GM21619 (cell line): ENCODE results near the gene ZNF24.

ENCODE experiments used
- ATAC-seq: cut with Tn5 transposase; IDR thresholded peaks from one replicate; pipeline ENCODE4 v1.9.1; 2021; ENCODE audit not compliant: unreplicated experiment

ZNF24 gene

DNA sequence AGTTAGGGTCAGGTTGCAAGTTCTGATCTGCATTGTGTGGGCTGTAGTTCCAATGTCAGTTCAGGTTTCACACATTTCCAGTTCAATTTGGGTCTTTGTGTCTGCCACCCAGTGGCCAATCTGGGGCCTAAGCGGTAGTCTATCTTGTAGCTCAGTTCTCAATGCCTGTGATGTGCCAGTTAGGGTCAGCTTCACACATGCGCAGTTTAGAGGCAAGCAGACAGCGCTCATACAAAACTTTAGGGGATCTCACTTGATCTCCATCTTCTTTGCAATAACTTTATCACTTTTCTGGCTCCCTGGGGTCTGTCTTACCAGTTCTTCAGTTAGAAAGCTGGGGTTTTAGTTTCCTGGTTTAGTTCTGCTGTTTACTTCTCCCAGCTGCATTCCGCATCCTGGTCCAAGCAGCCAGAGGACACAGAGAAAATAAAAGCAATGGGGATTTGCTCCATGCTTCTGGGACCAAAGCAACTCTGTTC lies 11.0 kb upstream of the ZNF24 start:
- ATAC-seq: peak; percentile 99

DNA sequence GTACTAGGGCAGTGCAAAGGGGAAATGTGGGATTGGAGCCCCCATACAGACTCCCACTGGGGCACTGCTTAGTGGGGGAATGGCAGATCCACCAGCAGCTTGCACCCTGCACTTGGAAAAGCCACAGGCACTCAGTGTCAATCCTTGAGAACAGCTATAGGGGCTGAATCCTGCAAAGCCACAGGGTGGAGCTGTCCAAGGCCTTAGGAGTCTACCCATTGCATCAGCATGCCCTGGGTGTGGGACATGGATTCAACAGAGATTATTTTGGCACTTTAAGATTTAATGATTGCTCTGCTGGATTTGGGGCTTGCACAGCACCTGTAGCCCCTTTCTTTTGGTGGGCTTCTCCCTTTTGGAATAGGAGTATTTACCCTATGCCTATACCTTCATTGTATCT lies 8.6 kb upstream of the ZNF24 start:
- no peak for ATAC-seq

DNA sequence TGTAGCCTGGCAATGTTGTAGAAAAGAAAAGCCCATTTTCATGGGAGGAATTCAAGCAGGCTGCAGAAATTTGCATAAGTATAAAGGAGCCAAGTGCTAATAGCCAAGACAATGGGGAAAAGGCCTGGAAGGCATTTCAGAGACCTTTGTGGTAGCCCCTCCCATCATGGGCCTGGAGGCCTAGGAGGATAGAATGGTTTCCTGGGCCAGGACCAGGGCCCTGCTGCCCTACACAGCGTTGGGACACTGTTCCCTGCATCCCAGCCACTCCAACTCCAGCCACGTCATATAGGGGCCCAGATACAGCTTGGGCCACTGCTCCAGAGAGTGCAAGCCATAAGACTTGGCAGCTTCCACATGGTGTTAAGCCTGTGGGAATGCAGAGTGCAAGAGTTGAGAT lies 8.1 kb upstream of the ZNF24 start:
- no peak for ATAC-seq

DNA sequence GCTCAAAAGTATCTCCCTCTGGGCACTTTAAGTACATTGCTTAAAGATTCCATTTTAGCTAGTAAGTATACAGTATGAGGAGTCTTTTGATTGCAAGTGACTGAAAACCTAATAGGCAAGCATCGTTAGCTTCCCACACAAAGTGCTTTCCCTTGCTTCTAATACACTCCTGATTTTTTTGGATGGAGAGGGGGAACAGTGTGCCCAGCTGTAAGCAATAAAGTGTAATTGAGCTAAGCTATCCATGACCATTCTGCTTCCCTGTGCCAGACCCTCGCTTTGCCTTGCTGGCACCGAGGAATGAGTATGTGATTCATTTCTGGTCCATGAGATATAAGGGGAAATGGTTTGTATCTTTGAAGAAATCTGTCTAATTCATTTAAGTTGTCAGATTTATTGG lies 3.8 kb upstream of the ZNF24 start:
- no peak for ATAC-seq

DNA sequence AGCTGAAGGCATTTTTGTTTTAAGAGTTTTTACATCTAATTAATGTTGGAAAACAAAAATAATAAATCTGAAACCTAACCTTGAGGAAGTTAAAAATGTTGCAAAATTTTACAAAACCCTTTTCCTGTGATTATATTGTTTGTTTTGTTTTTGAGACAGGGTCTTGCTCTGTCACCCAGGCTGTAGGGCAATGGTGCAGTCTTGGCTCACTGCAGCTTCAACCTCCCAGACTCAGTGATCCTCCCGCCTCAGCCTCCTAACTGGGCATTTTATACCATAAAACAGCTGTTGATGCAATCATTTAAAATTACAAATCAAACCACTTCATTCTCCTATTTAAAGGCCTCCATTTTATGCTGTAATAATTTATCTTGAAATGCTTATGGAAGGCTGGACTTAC lies 1.7 kb upstream of the ZNF24 start:
- ATAC-seq: no peak

DNA sequence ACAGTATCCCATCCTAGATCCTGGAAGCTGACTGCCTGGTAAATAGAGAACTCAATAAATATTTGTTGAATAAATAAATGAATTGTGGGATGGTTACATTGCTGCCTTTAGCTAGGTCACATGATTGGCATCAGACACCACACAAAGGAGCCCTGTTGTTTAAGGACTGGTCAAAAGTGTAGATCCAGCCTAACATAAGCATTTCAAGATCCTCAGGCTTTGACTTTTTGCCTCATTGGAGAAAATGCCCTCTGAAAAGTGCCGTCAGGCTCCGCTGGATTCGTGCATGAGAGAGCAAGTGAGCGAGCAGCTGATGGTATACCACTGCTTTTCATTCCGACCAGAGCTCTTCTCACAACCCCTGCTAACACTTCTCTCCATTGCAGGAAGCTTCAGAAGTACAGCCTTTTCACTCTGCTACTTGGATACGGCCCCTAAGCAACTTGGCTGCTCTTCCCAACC lies 1.3 kb upstream of the ZNF24 start:
- ATAC-seq: no peak

DNA sequence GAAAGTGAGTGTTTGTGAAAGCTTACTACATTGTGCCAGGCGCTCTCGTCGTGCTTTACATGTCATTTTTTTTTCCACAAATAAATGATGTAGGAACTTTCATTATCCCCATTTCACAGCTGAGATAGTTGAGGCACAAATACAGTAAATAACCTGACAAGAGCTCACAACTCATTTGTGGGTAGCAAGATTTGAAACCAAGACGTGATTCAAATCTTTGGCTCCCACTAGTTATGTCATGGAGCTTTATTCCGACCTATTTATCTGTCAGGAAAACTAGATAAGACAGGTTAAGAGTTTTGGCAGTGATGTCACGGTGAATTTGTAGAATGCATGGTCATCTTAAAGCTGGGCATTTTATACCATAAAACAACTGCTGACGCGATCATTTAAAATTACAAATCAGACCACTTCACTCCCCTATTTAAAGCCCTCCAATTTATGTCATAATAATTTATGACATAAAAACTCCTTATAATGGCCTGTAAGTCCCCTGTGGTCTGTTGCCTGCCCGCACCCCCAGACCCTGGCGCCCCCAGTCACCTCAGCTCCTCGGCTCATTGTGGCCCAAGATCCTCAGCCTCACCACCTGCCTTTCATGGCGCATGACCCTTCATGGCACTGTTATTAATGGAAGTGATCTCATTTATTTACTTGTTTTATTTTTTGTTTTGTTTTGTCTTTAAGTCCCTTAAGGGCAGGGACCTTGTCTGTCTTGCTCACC lies 678 bp upstream of the ZNF24 start:
- ATAC-seq: no peak

DNA sequence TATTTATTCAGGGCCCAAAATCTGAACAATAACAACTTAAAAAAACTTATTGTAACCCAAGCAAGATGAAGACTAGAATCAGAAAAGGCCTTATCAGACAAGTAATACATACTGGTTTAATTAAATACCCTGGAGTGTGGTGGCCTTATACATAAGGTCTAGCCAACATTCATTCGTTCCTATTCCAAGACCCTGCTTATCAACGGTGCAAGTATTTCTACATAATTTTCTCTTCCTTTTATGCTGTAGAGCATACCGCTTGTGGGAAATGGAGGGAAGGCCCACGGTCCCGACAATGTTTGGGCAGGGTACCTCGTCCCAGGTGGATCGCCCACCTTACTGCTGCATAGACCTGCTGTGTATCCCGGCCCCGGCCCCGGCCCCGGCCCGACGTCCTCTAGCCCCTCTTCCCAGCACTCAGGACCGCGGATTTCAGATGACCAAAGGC lies 708 bp downstream of the ZNF24 start:
- no peak for ATAC-seq

DNA sequence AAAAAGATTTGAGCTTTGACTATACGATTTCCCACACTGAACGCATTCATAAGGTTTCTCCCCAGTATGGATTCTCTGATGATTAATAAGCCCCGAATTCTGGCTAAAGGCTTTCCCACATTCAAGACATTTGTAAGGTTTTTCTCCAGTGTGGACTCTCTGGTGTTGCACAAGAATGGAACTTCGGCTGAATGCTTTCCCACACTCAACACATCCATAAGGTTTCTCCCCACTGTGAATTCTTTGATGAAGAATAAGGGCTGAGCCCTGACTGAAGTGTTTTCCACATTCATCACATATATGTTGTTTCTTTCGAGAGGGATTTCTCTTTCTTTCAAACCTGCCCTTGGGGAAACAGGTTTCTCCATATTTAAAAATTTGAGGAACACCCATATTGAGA lies 6.9 kb downstream of the ZNF24 start:
- no peak for ATAC-seq

DNA sequence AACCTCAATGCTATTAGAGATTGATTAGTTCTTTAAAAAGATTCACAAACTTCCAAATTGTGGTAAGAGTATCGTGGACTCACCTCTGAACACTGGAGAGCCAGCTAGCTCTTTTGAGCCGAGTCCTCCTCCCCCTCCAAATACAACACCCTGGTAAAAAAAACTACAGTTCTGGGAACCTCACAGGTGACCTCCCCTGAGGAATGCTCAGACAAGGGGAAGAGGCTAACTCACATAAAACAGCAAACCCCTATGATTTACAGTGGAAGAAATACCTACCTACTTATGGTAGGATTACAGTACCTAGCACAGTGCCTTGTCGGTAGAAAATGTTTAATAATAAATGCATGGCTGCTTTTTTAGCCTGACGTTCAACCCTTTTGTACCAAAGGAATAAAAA lies 8.4 kb downstream of the ZNF24 start:
- no peak for ATAC-seq

DNA sequence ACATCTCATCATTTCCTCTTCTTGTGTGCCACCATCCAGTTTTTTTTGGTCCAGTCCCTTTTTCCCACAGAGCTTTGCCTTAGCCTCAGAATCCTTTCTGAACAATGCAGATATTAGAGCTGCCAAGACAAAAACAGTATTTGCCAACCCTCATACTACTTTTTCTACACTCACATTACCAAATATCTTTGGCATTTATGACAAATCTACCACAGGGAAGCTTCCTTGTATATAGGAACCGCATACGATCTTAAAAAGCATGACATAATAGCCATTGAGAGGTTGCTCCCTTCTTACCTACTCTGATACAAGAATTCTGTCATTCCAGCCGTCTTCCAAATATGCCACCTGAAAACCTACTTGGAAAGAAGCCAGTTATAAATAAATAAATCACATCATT lies 9.4 kb downstream of the ZNF24 start:
- ATAC-seq: no peak

DNA sequence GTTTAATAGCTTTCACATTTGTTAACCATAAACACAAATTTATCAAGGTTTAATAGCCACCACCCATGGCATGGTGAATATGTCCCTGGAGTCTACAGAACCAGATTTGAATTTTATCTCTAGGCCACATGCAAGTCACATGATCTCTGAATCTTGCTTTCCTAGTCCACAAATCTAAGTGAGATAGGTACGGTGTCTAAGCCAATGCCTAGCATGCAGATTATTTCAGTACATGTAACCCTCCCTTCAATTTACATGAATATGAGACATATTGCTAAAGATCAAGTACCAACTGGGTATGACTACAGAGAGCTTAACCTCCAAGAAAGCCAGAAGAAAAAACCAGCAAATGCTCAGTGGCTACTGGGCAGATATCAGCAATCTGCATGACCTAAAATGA lies 10.0 kb downstream of the ZNF24 start:
- no peak for ATAC-seq

DNA sequence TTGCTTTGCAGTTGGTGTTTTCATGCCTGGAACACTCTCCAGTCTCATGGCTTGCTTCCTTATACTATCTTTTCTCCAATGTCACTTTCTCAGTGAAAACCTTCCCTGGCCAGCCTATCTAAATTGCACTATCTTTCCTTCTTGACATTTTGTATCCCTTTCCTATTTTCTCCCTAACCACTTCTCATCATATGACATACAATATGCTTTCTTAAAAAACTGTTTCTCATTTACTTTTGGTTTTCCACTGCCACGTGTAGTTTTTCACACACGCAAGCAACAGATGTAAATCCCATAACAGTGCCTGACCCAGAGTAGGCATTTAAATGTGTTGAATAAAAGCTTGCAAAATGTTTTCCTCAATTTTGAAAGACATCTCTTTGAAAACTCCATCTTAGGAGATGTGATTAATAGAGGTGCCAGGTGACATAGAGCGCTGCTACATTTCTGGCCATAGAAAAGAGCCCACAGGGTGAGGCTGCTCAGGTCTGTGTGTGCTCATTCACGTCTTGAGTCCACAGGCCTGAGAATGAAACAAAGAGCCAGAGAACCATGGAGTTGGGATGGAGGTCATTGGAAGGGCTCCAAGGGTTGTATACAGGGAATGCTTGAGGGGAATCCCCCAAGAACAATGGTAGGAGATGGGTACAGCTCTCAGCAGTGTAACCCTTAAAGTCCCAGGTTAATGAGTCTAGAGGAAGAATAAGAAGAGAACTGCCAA lies 12.7 kb downstream of the ZNF24 start:
- ATAC-seq: no peak

DNA sequence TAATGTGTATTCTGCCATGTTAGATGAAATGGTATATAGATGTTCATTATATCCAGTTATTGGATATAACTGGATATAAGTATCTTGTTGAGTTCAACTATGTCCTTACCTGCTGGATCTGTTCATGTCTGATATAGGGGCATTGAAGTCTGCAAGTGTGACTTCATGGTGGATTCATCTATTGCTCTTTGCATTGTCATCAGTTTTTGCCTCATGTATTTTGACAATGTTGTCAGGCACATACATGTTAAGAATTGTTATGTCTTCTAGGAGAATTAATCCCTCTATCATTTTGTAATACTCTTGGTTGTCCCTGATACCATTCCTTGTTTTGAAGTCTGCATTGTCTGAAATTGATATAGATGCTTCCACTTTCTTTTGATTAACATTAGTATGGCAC lies 15.4 kb downstream of the ZNF24 start:
- no peak for ATAC-seq

DNA sequence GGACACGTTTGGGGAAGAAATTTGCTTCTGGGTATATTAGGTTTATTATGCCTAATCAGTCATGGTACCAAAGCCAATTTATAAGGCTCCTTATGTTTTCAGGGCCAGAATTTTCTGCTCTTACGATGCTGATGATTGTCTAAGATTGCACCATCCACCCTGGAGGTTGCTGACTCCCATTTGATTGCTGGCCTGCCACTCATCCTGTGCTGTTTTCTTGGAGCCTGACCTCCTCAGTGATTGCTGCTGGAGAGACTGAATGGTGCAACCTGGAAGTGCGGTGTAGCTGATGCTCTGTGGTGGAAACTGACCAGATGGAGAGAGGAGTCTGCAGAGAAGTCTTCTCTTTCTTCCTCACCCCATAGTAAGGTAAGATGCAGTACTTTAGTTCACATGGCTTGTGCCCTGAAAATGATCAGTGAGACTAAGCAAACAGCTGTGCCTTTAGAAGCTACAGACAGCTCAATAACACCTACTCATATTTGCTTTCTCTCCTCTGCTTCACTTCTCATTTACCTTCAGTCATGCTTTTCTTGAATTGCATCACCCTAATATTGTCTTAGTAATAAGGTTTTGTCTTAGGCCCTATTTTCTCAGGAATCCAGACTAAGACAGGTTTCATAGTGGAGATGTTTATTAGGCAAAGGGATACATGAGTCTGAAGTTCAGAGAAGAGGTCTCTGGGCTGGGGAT lies 17.4 kb downstream of the ZNF24 start:
- ATAC-seq: no peak

DNA sequence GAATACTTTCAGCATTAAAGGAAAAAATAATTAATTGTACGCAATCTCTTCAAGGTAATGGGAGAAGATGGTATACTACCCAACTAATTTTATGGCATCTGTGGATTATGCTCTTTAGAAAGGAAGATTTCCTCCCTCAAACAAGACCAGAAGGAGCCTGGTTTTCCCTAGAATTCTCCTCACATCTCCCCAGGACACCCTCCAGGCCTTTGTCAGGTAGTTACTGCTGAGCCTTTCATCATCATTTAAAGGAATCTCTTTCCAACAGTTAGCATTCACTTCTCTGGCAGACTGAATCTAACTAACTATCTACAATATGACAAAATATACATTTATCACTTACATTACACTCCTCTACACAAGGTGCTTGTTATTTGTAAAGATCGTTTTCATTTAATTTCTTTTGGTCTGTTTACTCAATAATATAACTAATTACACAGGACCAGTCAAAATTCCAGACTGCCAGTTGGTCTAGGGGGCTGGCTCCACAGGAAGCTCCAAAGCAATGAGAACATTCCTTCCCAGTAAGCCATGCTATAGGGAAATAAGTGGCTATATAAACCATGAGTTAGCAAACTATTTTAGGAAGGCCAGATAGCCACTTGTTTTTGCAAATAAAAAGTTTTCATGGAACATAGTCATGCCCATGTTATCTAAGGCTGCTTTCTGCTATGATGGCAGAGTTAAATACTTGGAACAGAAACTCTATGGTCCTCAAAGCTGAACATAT lies 19.1 kb downstream of the ZNF24 start:
- ATAC-seq: no peak

DNA sequence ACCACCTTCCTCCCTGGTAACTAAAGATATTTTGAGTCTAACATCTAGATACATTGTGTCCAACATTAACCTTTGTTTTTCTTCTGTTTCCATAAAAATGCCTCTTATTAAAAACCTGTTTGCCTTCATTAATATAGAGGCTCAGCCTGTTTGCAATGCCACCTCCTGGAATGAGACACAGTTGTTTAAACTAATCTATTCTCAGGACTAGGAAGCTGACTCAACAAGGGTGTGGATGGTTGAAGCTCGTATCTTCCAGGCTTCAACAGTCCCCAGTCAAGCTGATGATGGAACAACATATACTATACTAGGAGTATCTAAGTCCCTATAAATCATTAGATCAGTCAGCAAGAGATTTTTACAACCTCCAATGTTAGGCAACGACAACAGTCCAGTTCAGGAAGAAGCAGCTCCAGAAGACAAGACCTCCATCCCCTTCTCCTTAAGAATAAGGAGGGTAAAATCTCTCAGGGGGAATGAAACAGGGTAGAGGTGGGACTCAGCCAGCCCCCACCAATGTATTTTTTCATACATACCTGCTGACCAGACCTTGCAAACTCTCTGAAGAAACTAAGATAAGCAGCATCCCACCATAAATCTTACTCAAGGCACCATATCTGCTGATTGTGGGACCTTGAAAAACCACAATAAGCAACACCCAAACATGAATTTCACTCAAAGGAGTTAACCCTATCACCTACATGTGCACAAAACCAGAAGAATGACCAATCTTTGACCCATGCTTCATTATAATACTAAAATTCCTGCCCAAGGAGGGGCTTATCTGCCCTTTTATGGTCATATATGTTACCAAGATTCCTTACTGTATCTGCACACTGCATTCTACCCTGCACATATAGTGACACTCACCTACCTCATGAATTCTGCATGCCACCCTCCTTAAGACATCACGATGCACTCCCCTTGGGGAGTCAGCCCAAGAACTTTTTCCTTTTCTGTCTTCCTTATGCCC lies 21.4 kb downstream of the ZNF24 start:
- no peak for ATAC-seq

DNA sequence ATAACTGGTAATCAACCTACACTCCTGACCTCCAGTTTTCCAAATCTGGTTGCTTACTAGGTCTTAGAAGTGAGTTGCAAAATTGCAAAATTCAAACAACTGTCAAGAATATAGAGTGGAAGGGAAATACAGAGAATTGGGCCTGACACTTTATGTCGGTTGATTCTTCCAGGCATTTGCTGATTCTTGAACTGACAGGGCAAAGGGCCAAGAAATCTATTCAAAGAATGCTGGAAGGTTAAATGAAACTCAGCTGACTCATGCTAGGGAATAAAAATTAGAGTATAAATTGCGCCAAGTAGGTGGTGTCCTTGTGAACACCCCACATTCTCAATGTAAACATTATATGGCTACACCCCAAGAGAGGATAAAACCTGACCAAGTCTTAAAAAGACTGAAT lies 32.7 kb downstream of the ZNF24 start:
- no peak for ATAC-seq

DNA sequence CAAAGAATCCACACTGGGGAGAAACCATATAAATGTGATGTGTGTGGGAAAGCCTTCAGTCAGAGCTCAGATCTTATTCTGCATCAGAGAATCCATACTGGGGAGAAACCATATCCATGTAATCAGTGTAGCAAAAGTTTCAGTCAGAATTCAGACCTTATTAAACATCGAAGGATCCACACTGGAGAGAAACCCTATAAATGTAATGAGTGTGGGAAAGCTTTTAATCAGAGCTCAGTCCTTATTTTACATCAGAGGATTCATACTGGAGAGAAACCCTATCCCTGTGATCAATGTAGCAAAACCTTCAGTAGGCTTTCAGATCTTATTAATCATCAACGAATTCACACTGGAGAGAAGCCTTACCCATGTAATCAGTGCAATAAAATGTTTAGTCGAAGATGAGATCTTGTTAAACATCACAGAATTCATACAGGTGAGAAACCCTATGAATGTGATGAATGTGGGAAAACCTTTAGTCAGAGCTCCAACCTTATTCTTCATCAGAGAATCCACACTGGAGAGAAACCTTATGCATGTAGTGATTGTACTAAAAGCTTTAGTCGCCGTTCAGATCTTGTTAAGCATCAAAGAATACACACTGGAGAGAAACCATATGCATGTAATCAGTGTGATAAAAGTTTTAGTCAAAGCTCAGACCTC lies 37.5 kb downstream of the ZNF24 start:
- no peak for ATAC-seq

DNA sequence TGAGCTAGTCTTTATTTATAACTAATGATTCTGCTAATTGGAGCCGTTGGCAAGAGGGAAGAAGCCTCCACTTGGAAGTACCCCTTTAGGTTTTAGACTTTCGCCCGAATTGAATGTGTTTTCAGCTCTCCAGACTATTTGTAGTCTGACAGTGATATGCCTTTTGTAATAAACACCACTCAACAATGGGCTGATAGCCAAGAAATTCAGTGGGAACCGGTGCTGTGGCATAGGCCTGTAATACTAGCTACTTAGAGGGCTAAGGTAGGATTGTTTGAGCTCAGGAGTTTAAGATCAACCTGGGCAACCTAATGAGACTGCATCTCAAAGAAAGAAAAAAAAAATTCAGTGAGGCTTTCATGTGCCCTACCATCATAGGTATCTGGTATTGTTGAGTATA lies 40.6 kb downstream of the ZNF24 start:
- ATAC-seq: no peak
